Neutrophil (primary cell): ENCODE results near the gene FUS.

Experiments used
- H3K27ac ChIP-seq: fragments of 200-600 bp; sonication (generic); 2 replicates; pipeline ENCODE4 v1.5.1; 2016; ENCODE audit warnings: mild to moderate bottlenecking, moderate library complexity
- H3K27me3 ChIP-seq: fragments of 200-600 bp; sonication (generic); 2 replicates; pipeline ENCODE4 v1.6.0; 2016; ENCODE audit warnings: mild to moderate bottlenecking
- H3K36me3 ChIP-seq: fragments of 200-600 bp; sonication (generic); 2 replicates; pipeline ENCODE4 v1.5.1; 2017
- H3K4me1 ChIP-seq, 2 experiments: fragments of 200-600 bp in 1 of 2; sonication (generic) in 1 of 2; 1 replicate in 1 of 2; 2 replicates in 1 of 2; pipeline versions ENCODE4 v1.5.1 to v1.6.1; 2013 to 2016; ENCODE audit warnings: low read depth in 1 of 2, low read length in 1 of 2, mild to moderate bottlenecking in 1 of 2, moderate library complexity in 1 of 2; ENCODE audit not compliant: control insufficient read depth in 1 of 2, insufficient read depth in 1 of 2
- H3K4me3 ChIP-seq, 2 experiments: fragments of 200-600 bp in 1 of 2; sonication (generic) in 1 of 2; 1 replicate in 1 of 2; 2 replicates in 1 of 2; pipeline ENCODE4 v1.5.1; 2013 to 2016; ENCODE audit warnings: low read depth in 1 of 2, low read length in 1 of 2, mild to moderate bottlenecking in 1 of 2, moderate library complexity in 1 of 2
- H3K9me3 ChIP-seq: fragments of 200-600 bp; sonication (generic); 2 replicates; pipeline ENCODE4 v1.5.1; 2016
- TF ChIP-seq, protein P1 (sequence below): fragments of 200-600 bp; sonication (generic); IDR thresholded peaks from 2 replicates; pipeline ENCODE4 v1.5.1; 2016; ENCODE audit warnings: antibody characterized with exemption

The FUS gene

DNA sequence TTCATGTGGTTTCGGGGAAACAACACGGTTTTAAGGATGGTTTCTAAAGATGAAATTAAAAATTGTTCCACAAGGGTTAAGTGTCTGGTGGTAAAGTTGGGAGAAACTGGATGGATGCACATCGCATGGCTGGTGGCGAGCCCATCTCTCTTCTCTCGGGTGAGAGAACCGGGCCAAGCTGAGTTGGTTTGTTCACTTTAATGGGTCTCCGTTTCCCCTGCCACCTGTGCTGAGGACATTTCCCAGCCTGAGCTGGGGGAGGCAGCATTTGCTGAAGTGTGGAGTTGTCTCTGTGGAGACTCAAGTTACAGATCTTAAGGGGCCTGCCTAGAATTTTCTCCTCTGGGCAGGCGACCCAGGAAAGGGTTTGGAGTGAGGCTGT is 7.9 kb downstream of the FUS start:
- H3K36me3 ChIP-seq, result peaks cover 95% of the 10 kb centered on the region
- TF ChIP-seq, protein P1, sequence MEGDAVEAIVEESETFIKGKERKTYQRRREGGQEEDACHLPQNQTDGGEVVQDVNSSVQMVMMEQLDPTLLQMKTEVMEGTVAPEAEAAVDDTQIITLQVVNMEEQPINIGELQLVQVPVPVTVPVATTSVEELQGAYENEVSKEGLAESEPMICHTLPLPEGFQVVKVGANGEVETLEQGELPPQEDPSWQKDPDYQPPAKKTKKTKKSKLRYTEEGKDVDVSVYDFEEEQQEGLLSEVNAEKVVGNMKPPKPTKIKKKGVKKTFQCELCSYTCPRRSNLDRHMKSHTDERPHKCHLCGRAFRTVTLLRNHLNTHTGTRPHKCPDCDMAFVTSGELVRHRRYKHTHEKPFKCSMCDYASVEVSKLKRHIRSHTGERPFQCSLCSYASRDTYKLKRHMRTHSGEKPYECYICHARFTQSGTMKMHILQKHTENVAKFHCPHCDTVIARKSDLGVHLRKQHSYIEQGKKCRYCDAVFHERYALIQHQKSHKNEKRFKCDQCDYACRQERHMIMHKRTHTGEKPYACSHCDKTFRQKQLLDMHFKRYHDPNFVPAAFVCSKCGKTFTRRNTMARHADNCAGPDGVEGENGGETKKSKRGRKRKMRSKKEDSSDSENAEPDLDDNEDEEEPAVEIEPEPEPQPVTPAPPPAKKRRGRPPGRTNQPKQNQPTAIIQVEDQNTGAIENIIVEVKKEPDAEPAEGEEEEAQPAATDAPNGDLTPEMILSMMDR, result no peak
- H3K9me3 ChIP-seq, result no peaks in the 10 kb centered on the region
- no peak overlapping the region for H3K4me3 ChIP-seq
- no peak overlapping the region for H3K27ac ChIP-seq
- H3K27me3 ChIP-seq, result no peaks in the 10 kb centered on the region
- H3K4me1 ChIP-seq, result peaks cover 20 to 31% of the 10 kb centered on the region in 2 experiments

DNA sequence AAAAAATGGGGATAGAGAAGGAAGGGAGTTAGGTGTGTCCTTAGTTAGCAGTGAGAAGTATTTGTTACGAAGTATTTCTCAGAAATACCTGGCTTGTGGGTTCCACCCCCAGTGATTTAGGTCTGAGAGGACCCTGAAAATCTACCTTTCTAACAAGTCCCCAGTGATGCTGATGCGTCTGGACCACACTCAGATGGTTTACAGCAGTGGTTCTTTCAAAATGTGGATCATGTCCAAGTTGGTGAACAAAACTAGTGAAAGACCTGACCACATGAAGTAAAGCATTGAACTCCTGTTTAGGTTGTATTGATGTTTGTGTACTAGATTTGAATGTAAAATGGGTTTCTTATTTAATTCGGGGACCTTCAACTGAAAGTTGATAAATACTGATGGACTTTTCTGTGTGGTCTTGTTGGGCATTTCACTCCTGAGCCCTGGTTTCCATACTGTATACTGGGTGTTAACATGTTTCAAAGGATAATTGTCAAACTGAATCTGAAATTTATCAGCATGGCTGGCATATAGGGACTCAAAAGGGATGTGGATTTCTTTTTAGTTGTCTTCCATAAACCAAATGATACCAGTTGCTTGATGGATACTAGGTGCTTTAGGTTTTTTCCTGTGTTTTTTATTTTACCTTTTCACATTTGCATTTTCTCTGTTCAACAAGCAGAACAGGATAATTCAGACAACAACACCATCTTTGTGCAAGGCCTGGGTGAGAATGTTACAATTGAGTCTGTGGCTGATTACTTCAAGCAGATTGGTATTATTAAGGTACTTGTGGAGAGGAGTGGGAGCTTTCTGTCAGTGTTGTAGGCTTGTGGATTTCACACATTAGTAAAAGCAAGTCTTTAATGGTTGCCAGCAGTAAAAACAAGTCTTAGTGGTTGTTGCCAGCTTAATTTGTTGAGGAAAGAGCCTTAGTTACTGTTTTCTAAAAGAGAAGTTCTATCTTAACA is 8.8 kb downstream of the FUS start:
- H3K4me1 ChIP-seq, result peaks cover 20 to 22% of the 10 kb centered on the region in 2 experiments
- peak overlapping the region; percentile 4 for H3K27ac ChIP-seq
- H3K36me3 ChIP-seq, result peaks cover 95% of the 10 kb centered on the region
- TF ChIP-seq, protein P1, result no peak
- no peaks in the 10 kb centered on the region for H3K9me3 ChIP-seq
- no peaks in the 10 kb centered on the region for H3K27me3 ChIP-seq
- H3K4me3 ChIP-seq, result no peak overlapping the region

DNA sequence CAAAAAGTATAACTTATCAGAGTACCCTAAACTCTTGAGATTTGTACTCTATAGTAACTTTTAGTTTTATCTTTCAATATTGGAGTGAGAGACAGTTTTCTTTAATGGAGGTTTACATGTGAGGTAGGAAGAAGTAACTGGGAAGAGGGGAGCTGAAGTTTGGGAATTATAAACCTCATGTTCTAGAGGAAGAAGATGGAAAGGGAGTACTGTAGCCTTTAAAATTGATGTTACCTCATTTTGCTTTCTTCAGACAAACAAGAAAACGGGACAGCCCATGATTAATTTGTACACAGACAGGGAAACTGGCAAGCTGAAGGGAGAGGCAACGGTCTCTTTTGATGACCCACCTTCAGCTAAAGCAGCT is 9.5 kb downstream of the FUS start:
- H3K27ac ChIP-seq, result peak overlapping the region; percentile 4
- TF ChIP-seq, protein P1, result no peak
- H3K36me3 ChIP-seq, result peaks cover 95% of the 10 kb centered on the region
- H3K4me3 ChIP-seq, result no peak overlapping the region
- H3K9me3 ChIP-seq, result no peaks in the 10 kb centered on the region
- peaks cover 20 to 22% of the 10 kb centered on the region in 2 experiments for H3K4me1 ChIP-seq
- H3K27me3 ChIP-seq, result no peaks in the 10 kb centered on the region

DNA sequence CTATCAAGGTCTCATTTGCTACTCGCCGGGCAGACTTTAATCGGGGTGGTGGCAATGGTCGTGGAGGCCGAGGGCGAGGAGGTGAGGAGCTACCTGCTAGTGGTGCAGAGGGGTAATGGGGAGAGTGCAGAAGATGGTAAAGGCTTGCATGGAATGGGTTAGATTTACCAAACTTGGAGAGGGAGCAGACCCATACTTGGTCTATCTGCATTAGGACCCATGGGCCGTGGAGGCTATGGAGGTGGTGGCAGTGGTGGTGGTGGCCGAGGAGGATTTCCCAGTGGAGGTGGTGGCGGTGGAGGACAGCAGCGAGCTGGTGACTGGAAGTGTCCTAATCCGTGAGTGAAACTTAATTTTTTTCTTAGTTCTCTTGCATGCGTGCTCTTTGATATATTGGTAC is 10.1 kb downstream of the FUS start:
- Histone ChIP-seq H3K36me3 (peaks cover 95% of the 10 kb centered on the region), H3K27me3 (no peaks in the 10 kb centered on the region), H3K9me3 (no peaks in the 10 kb centered on the region), H3K4me3 (no peak overlapping the region), H3K4me1 (peaks cover 20 to 21% of the 10 kb centered on the region in 2 experiments), H3K27ac (no peak overlapping the region)
- TF ChIP-seq, protein P1, result no peak

DNA sequence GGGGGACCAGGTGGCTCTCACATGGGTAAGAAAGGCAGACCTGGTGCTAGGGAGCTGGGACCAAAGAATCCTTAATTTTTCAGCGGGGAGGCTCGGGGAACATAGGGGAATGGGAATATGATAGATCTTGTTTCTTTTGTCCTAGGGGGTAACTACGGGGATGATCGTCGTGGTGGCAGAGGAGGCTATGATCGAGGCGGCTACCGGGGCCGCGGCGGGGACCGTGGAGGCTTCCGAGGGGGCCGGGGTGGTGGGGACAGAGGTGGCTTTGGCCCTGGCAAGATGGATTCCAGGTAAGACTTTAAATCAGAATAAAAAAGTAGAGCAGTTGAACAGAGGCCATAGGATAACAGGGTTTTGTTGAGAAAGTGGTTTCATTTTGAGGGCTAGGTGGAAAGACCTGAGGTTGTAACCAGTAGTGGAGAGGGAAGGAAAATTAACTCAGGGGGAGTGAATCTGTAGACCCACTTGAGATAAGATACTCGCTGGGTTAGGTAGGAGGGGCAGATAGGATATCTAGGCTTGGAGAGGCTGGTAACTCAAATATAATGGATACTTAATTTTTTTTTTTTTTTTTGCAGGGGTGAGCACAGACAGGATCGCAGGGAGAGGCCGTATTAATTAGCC is 11.0 kb downstream of the FUS start:
- H3K27ac ChIP-seq, result no peak overlapping the region
- H3K4me3 ChIP-seq, result no peak overlapping the region
- TF ChIP-seq, protein P1, result no peak
- peaks cover 96% of the 10 kb centered on the region for H3K36me3 ChIP-seq
- H3K27me3 ChIP-seq, result no peaks in the 10 kb centered on the region
- H3K4me1 ChIP-seq, result peaks cover 16 to 17% of the 10 kb centered on the region in 2 experiments
- no peaks in the 10 kb centered on the region for H3K9me3 ChIP-seq
